Measurements from ENCODE around the gene ATP2B2. TPM values are rescaled to one million over a fixed set of nuclear protein-coding genes. Genes with fewer than 3 reads are reported as not detected.

Gene ATP2B2
- total and polyA plus RNA-seq, 2 of the 8 experiments (the other 6 are each of a cell fraction or from before 2014, with no cell fraction given): 0.14 to 1.2 TPM

GRCh38 chr3:10438902-10439610 is 66.3 kb downstream of the ATP2B2 start:
- Histone ChIP-seq H4K5ac (ENCODE audit: insufficient read length, low read depth, low read length) (no peak overlapping the region), H2BK20ac (ENCODE audit: low read length) (no peak overlapping the region), H3K23me2 (ENCODE audit: low read depth, low read length) (no peaks in the 10 kb centered on the region), H3K9me3 (ENCODE audit: insufficient read depth in 2 of 2, low read depth in 1 of 2, low read length in 1 of 2) (no peaks in the 10 kb centered on the region), H4K20me1 (replicated peaks in 1 of 2; ENCODE audit: control insufficient read depth in 1 of 2, insufficient read depth in 2 of 2, low read length in 2 of 2) (no peaks in the 10 kb centered on the region), H2BK5ac (ENCODE audit: low read depth, low read length) (no peak overlapping the region), H2BK15ac (ENCODE audit: low read length) (no peak overlapping the region), H3K79me2 (ENCODE audit: control insufficient read depth in 1 of 2, insufficient read depth in 2 of 2, low read length in 2 of 2) (no peaks in the 10 kb centered on the region), H2BK120ac (replicated peaks; ENCODE audit: low read depth, low read length) (no peak overlapping the region), H3K9ac (replicated peaks in 1 of 4; ENCODE audit: extremely low read depth in 1 of 4, low read depth in 3 of 4, low read length in 3 of 4) (no peak overlapping the region), H3K4me3 (ENCODE audit: extremely low read depth in 1 of 4, insufficient read depth in 2 of 4, low read depth in 3 of 4, low read length in 4 of 4) (no peak overlapping the region), H4K91ac (replicated peaks; ENCODE audit: insufficient read length, low read length) (no peak overlapping the region), H3K4me1 (replicated peaks in 1 of 4; ENCODE audit: control insufficient read depth in 3 of 4, insufficient read depth in 4 of 4, low read length in 3 of 4) (no peaks in the 10 kb centered on the region), H3K18ac (ENCODE audit: extremely low read depth, low read length) (no peak overlapping the region), H3K27ac (ENCODE audit: low read depth, low read length) (no peak overlapping the region), H2BK12ac (ENCODE audit: low read depth, low read length) (no peak overlapping the region), H3K4ac (replicated peaks; ENCODE audit: insufficient read length, low read depth, low read length) (no peak overlapping the region), H3K36me3 (ENCODE audit: control insufficient read depth in 2 of 4, insufficient read depth in 4 of 4, low read length in 3 of 4) (no peaks in the 10 kb centered on the region), H3K14ac (ENCODE audit: insufficient read length) (no peak overlapping the region), H2AK5ac (ENCODE audit: low read depth, low read length) (no peak overlapping the region), H3K27me3 (replicated peaks in 1 of 4; ENCODE audit: control insufficient read depth in 3 of 4, extremely low read depth in 1 of 4, insufficient read depth in 3 of 4, low read length in 3 of 4) (no peaks in the 10 kb centered on the region), H2AFZ (ENCODE audit: low read length) (no peak overlapping the region), H3K56ac (replicated peaks; ENCODE audit: insufficient read length, low read depth, low read length) (no peak overlapping the region), H4K8ac (ENCODE audit: extremely low read depth, insufficient read depth, low read length) (no peak overlapping the region; the same call in 1 of the 2 replicates), H3K23ac (ENCODE audit: insufficient read length) (no peak overlapping the region), H3K79me1 (ENCODE audit: low read depth, low read length) (no peaks in the 10 kb centered on the region), H3K4me2 (ENCODE audit: insufficient read depth in 1 of 2, low read depth in 2 of 2, low read length in 2 of 2) (no peak overlapping the region)
- no peak for DNase-seq (ENCODE audit: low read depth in 1 of 2, low spot score in 2 of 2)
- TF ChIP-seq E2F6 (IDR thresholded peaks at IDR 0.05) (no peak), HDAC2 (IDR thresholded peaks at IDR 0.05; ENCODE audit: borderline replicate concordance in 1 of 2, low read depth in 2 of 2, low read length in 2 of 2) (no peak), SUZ12 (IDR thresholded peaks at IDR 0.05; ENCODE audit: low read length) (no peak), ATF3 (IDR thresholded peaks at IDR 0.05; ENCODE audit: insufficient read depth, low read depth, low read length) (no peak), MAX (IDR thresholded peaks at IDR 0.05) (no peak), MAFK (IDR thresholded peaks at IDR 0.05; ENCODE audit: low read depth, low read length) (no peak), SIN3A (conservative IDR thresholded peaks at IDR 0.05 in 1 of 2, IDR thresholded peaks at IDR 0.05 in 1 of 2; ENCODE audit: low read depth in 1 of 2, low read length in 2 of 2) (no peak)
- POLR2A ChIA-PET (ENCODE audit: partially characterized antibody): no interaction called here
- CTCF ChIA-PET (ENCODE audit: partially characterized antibody): interaction anchor here (2.1 kb wide), 1 partner anchor 15 kb away, joined by 7 read pairs; no protein-coding TSS in a partner anchor
- FAIRE-seq: no peak
- WGBS, 2 experiments (ENCODE audit: extremely low coverage in 1 of 2, insufficient coverage in 1 of 2, insufficient read length in 1 of 2, insufficient replicate concordance in 2 of 2, low coverage in 1 of 2, low lambda C conversion rate in 2 of 2, missing lambda C conversion rate in 1 of 2): 89% methylated on average over 8 of the region's 8 CpGs; no CpG with 5 or more reads in 1 of the 2 experiments

All from H1 (cell line).